H1 (cell line): ENCODE measurements around the gene LRRC46. TPM values are rescaled to one million over a fixed set of nuclear protein-coding genes. Genes with fewer than 3 reads are reported as not detected.

Experiments
- CTCF ChIA-PET: fragments of 300-600 bp; sonication (Branson Sonifier 250); formaldehyde crosslinking; loops from one replicate; lab custom pipeline; 2021; ENCODE audit not compliant: partially characterized antibody; lab: Charles Lee
- POLR2A ChIA-PET: fragments of 300-600 bp; sonication (Branson Sonifier 250); formaldehyde crosslinking; loops from one replicate; lab custom pipeline; 2021; ENCODE audit warnings: inconsistent platforms; ENCODE audit not compliant: partially characterized antibody; lab: Charles Lee
- DNase-seq, 2 experiments: peaks; one replicate each; pipeline versions ENCODE4 v3.0.0 to v3.0.0-alpha.2; 2010 to 2022; ENCODE audit warnings: low spot score in 2 of 2, low read depth in 1 of 2, mixed read lengths in 1 of 2
- FAIRE-seq: peaks from 2 replicates; lab custom pipeline; 2011; peaks lifted over from hg19 to GRCh38; lab: Jason Lieb, UNC
- H2AFZ ChIP-seq: 2 replicates; pipeline ENCODE4 v1.8.1; 2012; ENCODE audit warnings: low read length, inconsistent platforms
- H2AK5ac ChIP-seq: 2 replicates; pipeline ENCODE4 v1.6.1; 2013; ENCODE audit warnings: low read depth, low read length
- H2BK120ac ChIP-seq: replicated peaks from 2 replicates; pipeline ENCODE3; 2013; ENCODE audit warnings: low read depth, low read length, inconsistent platforms
- H2BK12ac ChIP-seq: 2 replicates; pipeline ENCODE4 v1.6.1; 2013; ENCODE audit warnings: low read depth, low read length
- H2BK15ac ChIP-seq: 2 replicates; pipeline ENCODE4 v1.6.1; 2013; ENCODE audit warnings: low read length
- H2BK20ac ChIP-seq: 2 replicates; pipeline ENCODE4 v1.6.1; 2013; ENCODE audit warnings: low read length
- H2BK5ac ChIP-seq: 2 replicates; pipeline ENCODE4 v1.6.1; 2013; ENCODE audit warnings: low read depth, low read length
- H3K14ac ChIP-seq: 2 replicates; pipeline ENCODE4 v1.6.1; 2013; ENCODE audit warnings: inconsistent platforms; ENCODE audit not compliant: insufficient read length
- H3K18ac ChIP-seq: 2 replicates; pipeline ENCODE4 v1.6.1; 2013; ENCODE audit warnings: low read length; ENCODE audit errors: extremely low read depth
- H3K23ac ChIP-seq: 2 replicates; pipeline ENCODE4 v1.6.1; 2013; ENCODE audit warnings: inconsistent platforms; ENCODE audit not compliant: insufficient read length
- H3K23me2 ChIP-seq: 2 replicates; pipeline ENCODE4 v1.6.1; 2013; ENCODE audit warnings: low read depth, low read length
- H3K27ac ChIP-seq: 2 replicates; pipeline ENCODE4 v1.6.1; 2011; ENCODE audit warnings: low read depth, low read length, inconsistent platforms
- H3K27me3 ChIP-seq, 4 experiments: replicated peaks in 1 of 4; 1 replicate in 1 of 4; 2 replicates in 3 of 4; pipeline versions ENCODE4 v1.6.1 to v1.8.1; 2011 to 2013; ENCODE audit warnings: low read length in 3 of 4, mild to moderate bottlenecking in 3 of 4, inconsistent platforms in 2 of 4, mixed read lengths in 2 of 4, moderate library complexity in 1 of 4; ENCODE audit not compliant: control insufficient read depth in 3 of 4, insufficient read depth in 3 of 4; ENCODE audit errors: extremely low read depth in 1 of 4
- H3K36me3 ChIP-seq, 4 experiments: 2 replicates each; pipeline versions ENCODE4 v1.6.1 to v1.8.1; 2011 to 2013; ENCODE audit warnings: mild to moderate bottlenecking in 4 of 4, low read length in 3 of 4, moderate library complexity in 2 of 4, control low read depth in 1 of 4, inconsistent platforms in 1 of 4; ENCODE audit not compliant: insufficient read depth in 4 of 4, control insufficient read depth in 2 of 4
- H3K4ac ChIP-seq: replicated peaks from 2 replicates; pipeline ENCODE3; 2013; ENCODE audit warnings: low read length, low read depth, mixed read lengths, inconsistent platforms; ENCODE audit not compliant: insufficient read length
- H3K4me1 ChIP-seq, 4 experiments: replicated peaks in 1 of 4; 1 replicate in 1 of 4; 2 replicates in 3 of 4; pipeline versions ENCODE4 v1.6.1 to v1.8.1; 2011 to 2013; ENCODE audit warnings: low read length in 3 of 4, inconsistent platforms in 2 of 4, mixed read lengths in 1 of 4; ENCODE audit not compliant: insufficient read depth in 4 of 4, control insufficient read depth in 3 of 4
- H3K4me2 ChIP-seq, 2 experiments: 2 replicates each; pipeline versions ENCODE4 v1.6.1 to v1.8.1; 2011 to 2013; ENCODE audit warnings: low read depth in 2 of 2, low read length in 2 of 2, control low read depth in 1 of 2, inconsistent platforms in 1 of 2, mild to moderate bottlenecking in 1 of 2; ENCODE audit not compliant: insufficient read depth in 1 of 2
- H3K4me3 ChIP-seq, 4 experiments: fragments of 200-600, 300-600 bp in 1 of 4; sonication (generic), shearing (Covaris generic), sonication (Bioruptor Twin) in 1 of 4; 2 replicates each; pipeline versions ENCODE4 v1.5.1 to v1.8.1; 2011 to 2016; ENCODE audit warnings: low read length in 4 of 4, low read depth in 3 of 4, control low read depth in 2 of 4, inconsistent platforms in 2 of 4, mild to moderate bottlenecking in 2 of 4, mixed read lengths in 1 of 4, moderate library complexity in 1 of 4; ENCODE audit not compliant: insufficient read depth in 2 of 4; ENCODE audit errors: extremely low read depth in 1 of 4
- H3K56ac ChIP-seq: replicated peaks from 2 replicates; pipeline ENCODE3; 2013; ENCODE audit warnings: low read depth, mild to moderate bottlenecking, mixed read lengths, low read length, inconsistent platforms; ENCODE audit not compliant: insufficient read length
- H3K79me1 ChIP-seq: 2 replicates; pipeline ENCODE4 v1.6.1; 2013; ENCODE audit warnings: low read depth, low read length, control low read depth
- H3K79me2 ChIP-seq, 2 experiments: 2 replicates each; pipeline versions ENCODE4 v1.6.1 to v1.8.1; 2012 to 2013; ENCODE audit warnings: low read length in 2 of 2, mild to moderate bottlenecking in 2 of 2, inconsistent platforms in 1 of 2; ENCODE audit not compliant: insufficient read depth in 2 of 2, control insufficient read depth in 1 of 2
- H3K9ac ChIP-seq, 4 experiments: replicated peaks in 1 of 4; 1 replicate in 1 of 4; 2 replicates in 3 of 4; pipeline versions ENCODE4 v1.6.1 to v1.8.1; 2011 to 2013; ENCODE audit warnings: low read depth in 3 of 4, low read length in 3 of 4, control low read depth in 2 of 4, mild to moderate bottlenecking in 2 of 4, moderate library complexity in 2 of 4, inconsistent platforms in 1 of 4; ENCODE audit errors: extremely low read depth in 1 of 4
- H3K9me3 ChIP-seq, 2 experiments: 2 replicates each; pipeline versions ENCODE4 v1.6.1 to v1.8.1; 2012 to 2013; ENCODE audit warnings: mild to moderate bottlenecking in 2 of 2, moderate library complexity in 2 of 2, control low read depth in 1 of 2, inconsistent platforms in 1 of 2, low read depth in 1 of 2, low read length in 1 of 2, mixed read lengths in 1 of 2; ENCODE audit not compliant: insufficient read depth in 2 of 2
- H4K20me1 ChIP-seq, 2 experiments: replicated peaks in 1 of 2; 2 replicates each; pipeline versions ENCODE3 to v1.8.1; 2011 to 2013; ENCODE audit warnings: inconsistent platforms in 2 of 2, low read length in 2 of 2, mild to moderate bottlenecking in 1 of 2; ENCODE audit not compliant: insufficient read depth in 2 of 2, control insufficient read depth in 1 of 2
- H4K5ac ChIP-seq: 2 replicates; pipeline ENCODE4 v1.6.1; 2013; ENCODE audit warnings: low read length, low read depth, mixed read lengths, inconsistent platforms; ENCODE audit not compliant: insufficient read length
- H4K8ac ChIP-seq: 2 replicates; pipeline ENCODE4 v1.8.0; 2013; ENCODE audit warnings: mild to moderate bottlenecking, moderate library complexity, low read length, inconsistent platforms; ENCODE audit not compliant: insufficient read depth; ENCODE audit errors: extremely low read depth
- H4K91ac ChIP-seq: replicated peaks from 2 replicates; pipeline ENCODE3; 2013; ENCODE audit warnings: low read length, mixed read lengths, inconsistent platforms; ENCODE audit not compliant: insufficient read length
- EP300 ChIP-seq, 2 experiments: IDR thresholded peaks; 1 replicate in 1 of 2; 2 replicates in 1 of 2; pipeline ENCODE4 v1.6.1; 2011 to 2012; ENCODE audit warnings: low read depth in 2 of 2, low read length in 2 of 2, mild to moderate bottlenecking in 2 of 2, borderline replicate concordance in 1 of 2, inconsistent platforms in 1 of 2, moderate library complexity in 1 of 2
- HDAC2 ChIP-seq, 2 experiments: fragments of 300-600 bp in 1 of 2; sonication (generic) in 1 of 2; IDR thresholded peaks; 2 replicates each; pipeline ENCODE4 v1.6.1; 2011 to 2012; ENCODE audit warnings: low read depth in 2 of 2, low read length in 2 of 2, mild to moderate bottlenecking in 2 of 2, moderate library complexity in 2 of 2, borderline replicate concordance in 1 of 2, inconsistent platforms in 1 of 2
- JUND ChIP-seq: IDR thresholded peaks from 2 replicates; pipeline ENCODE4 v1.6.1; 2011; ENCODE audit warnings: mild to moderate bottlenecking, improper control_type of control experiment, low read length
- KDM4A ChIP-seq: IDR thresholded peaks from one replicate; pipeline ENCODE4 v1.7.1; 2012; ENCODE audit warnings: low read depth, mild to moderate bottlenecking, moderate library complexity, low read length, inconsistent platforms; ENCODE audit not compliant: severe bottlenecking
- SAP30 ChIP-seq: fragments of 300-600 bp; sonication (generic); IDR thresholded peaks from 2 replicates; pipeline ENCODE4 v1.7.1; 2012; ENCODE audit warnings: low read length, moderate library complexity, mild to moderate bottlenecking, inconsistent platforms; ENCODE audit not compliant: insufficient read depth, insufficient replicate concordance
- SIN3A ChIP-seq, 2 experiments: IDR thresholded peaks in 1 of 2; conservative IDR thresholded peaks in 1 of 2; 2 replicates each; pipeline ENCODE4 v1.6.1; 2011 to 2012; ENCODE audit warnings: low read length in 2 of 2, improper control_type of control experiment in 1 of 2, low read depth in 1 of 2, mild to moderate bottlenecking in 1 of 2
- WGBS, 2 experiments: shearing (Covaris generic) in 1 of 2; methylation state at CpG; one replicate each; pipeline versions ENCODE4 v1.1.6 to v1.1.7; 2013 to 2015; ENCODE audit warnings: low lambda C conversion rate in 2 of 2, mixed read lengths in 2 of 2, inconsistent platforms in 1 of 2, low coverage in 1 of 2, missing lambda C conversion rate in 1 of 2; ENCODE audit not compliant: insufficient replicate concordance in 2 of 2, insufficient coverage in 1 of 2, insufficient read length in 1 of 2; ENCODE audit errors: extremely low coverage in 1 of 2, missing lambda C conversion rate in 1 of 2; 5-methylcytosine and 5-hydroxymethylcytosine counted together
- polyA plus RNA-seq, 7 experiments: library from polyadenylated mRNA; depleted of rRNA in 3 of 7; stranded (reverse) in 5 of 7; unstranded in 2 of 7; fragments of >200 nt in 5 of 7; fragments of 200-250 nt in 2 of 7; gene quantifications; 1 replicate in 5 of 7; 2 replicates in 1 of 7; 4 replicates in 1 of 7; pipeline versions ENCODE4 v1.2.1 to v1.2.3, GENCODE V29; 2011 to 2013; ENCODE audit warnings: missing spikeins in 2 of 7, mixed read lengths in 2 of 7
- total RNA-seq: library from RNA; stranded (reverse); fragmentation: NEBNext Ultra II Directional; extraction: Animal tissue kit (Norgen Biotek cat#: 25700); gene quantifications from 2 replicates; pipeline ENCODE4 v1.2.1, GENCODE V29; 2021
- TF ChIP-seq, protein P1 (sequence below): IDR thresholded peaks from 2 replicates; pipeline ENCODE4 v1.6.1; 2012; ENCODE audit warnings: inconsistent platforms

Gene LRRC46
- total and polyA plus RNA-seq, 2 of the 8 experiments (the other 6 are each of a cell fraction or from before 2014, with no cell fraction given): 0.18 TPM; not detected in 1

DNA sequence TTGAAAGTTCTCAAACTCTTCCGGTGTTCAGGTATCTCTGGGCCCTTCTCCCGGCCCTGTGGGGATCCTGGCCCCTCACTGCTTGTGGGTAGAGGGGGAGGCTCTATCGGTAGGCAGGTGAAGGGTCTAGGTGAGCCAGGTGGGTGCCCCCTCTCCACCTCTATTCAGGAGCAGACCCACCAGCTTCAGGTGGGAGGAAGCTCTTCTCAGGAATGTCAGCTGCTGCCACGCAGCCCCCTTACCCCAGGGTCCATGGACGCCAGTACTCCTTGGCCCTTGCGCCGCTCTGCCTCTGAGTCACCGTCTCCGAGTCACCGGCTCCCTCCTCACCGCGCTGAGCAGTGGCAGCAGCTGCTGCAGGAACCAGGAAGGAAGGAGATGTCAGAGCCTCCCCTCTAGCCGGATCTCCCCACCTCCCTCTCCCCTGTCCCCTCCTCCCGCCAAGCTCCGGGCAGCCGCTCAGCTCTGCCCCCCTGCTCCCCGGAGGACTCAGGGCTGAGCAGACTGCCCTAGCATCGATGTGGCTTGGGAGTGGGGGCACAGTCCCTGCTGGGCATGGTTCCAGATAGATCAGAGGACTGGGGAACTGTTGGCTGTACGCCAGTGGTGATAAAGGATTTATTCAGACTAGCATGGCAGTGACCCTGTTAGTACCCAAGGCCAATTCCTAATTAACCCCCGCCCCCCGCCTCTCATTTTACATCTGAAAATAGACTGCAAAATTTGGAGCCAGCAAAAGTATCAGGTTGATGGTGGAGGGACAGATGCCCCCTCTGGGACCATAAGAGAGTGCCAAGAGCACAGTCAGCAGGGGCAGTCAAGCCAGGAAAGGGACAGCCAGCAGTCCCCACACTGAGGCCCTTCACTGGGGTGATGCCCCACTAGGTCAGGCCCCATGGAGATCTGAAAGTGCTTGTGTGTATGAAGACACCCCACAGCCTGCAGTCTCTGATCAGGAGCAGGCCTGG, 9.8 kb upstream of the LRRC46 start, which contains the start of gene OSBPL7:
TSS of gene OSBPL7 (minus strand) at position 371 of the 968 bp plus-strand sequence. CDS start 1,516 bp downstream, outside the sequence.
- H2AFZ ChIP-seq: peak within 1 kb of the TSS; percentile 15; the same call in 1 of the 2 replicates
- peak within 1 kb of the TSS; percentile 19; the same call in 1 of the 2 replicates for H2BK12ac ChIP-seq
- H4K91ac ChIP-seq: peak within 1 kb of the TSS; percentile 70
- peaks cover 0 to 12% (median 7%) of the 10 kb centered on the region in 4 experiments; a peak in 6 of 7 replicates for H3K4me1 ChIP-seq
- H3K18ac ChIP-seq: peak within 1 kb of the TSS; percentile 48; the same call in 1 of the 2 replicates
- no peak within 1 kb of the TSS for H3K56ac ChIP-seq
- no peak within 1 kb of the TSS for H2AK5ac ChIP-seq
- peak; percentile 60 to 79 for DNase-seq
- H2BK120ac ChIP-seq: no peak within 1 kb of the TSS
- peak; percentile 78 for FAIRE-seq
- no peaks in the 10 kb centered on the region for H3K27me3 ChIP-seq
- H3K27ac ChIP-seq: no peak within 1 kb of the TSS
- H2BK5ac ChIP-seq: peak within 1 kb of the TSS; percentile 41; the same call in 1 of the 2 replicates
- no peak within 1 kb of the TSS for H3K14ac ChIP-seq
- H3K4me3 ChIP-seq: peak within 1 kb of the TSS; percentile 42 to 70 (median 70)
- peak within 1 kb of the TSS; percentile 88; the same call in 1 of the 2 replicates for H4K8ac ChIP-seq
- no peaks in the 10 kb centered on the region for H3K79me1 ChIP-seq
- no peak within 1 kb of the TSS for H3K23ac ChIP-seq
- no peak within 1 kb of the TSS for H3K4ac ChIP-seq
- H4K20me1 ChIP-seq: no peaks in the 10 kb centered on the region
- no peak within 1 kb of the TSS for H2BK15ac ChIP-seq
- peaks cover 8% of the 10 kb centered on the region; the same call in 1 of the 2 replicates for H3K23me2 ChIP-seq
- CTCF ChIA-PET: interaction anchor here (0.5 to 2.2 kb wide), 14 partner anchors 7 to 198 kb away, joined by 3 to 10 read pairs (median 4); partner anchors contain the start of gene SCRN2
- no peak within 1 kb of the TSS for H2BK20ac ChIP-seq
- 14% methylated on average over 20 of the region's 21 CpGs; no CpG with 5 or more reads in 1 of the 2 experiments for WGBS, 2 experiments
- POLR2A ChIA-PET: interaction anchor here (0.6 to 2.6 kb wide), 8 partner anchors 9 to 160 kb away, joined by 3 to 10 read pairs (median 4); partner anchors contain the start of genes LRRC46, MRPL10 and SP2
- H3K36me3 ChIP-seq: peaks cover 5 to 22% (median 15%) of the 10 kb centered on the region in 4 experiments; a peak in 6 of 8 replicates
- H3K79me2 ChIP-seq: no peaks in the 10 kb centered on the region
- peak within 1 kb of the TSS in 1 of 4 experiments; percentile 0; a peak in 2 of 7 replicates for H3K9ac ChIP-seq
- H3K9me3 ChIP-seq: no peaks in the 10 kb centered on the region
- peak within 1 kb of the TSS; percentile 2 for H4K5ac ChIP-seq
- peak within 1 kb of the TSS; percentile 72 to 97 for H3K4me2 ChIP-seq
- TF ChIP-seq JUND: peak; percentile 58; the same call in 1 of the 2 replicates
- peak; percentile 91 to 93; a peak in 3 of 4 replicates for TF ChIP-seq SIN3A (conservative IDR thresholded peaks at IDR 0.05 in 1 of 2, IDR thresholded peaks at IDR 0.05 in 1 of 2; ENCODE audit: low read depth in 1 of 2, low read length in 2 of 2)
- peak; percentile 45 for TF ChIP-seq KDM4A
- TF ChIP-seq, protein P1, sequence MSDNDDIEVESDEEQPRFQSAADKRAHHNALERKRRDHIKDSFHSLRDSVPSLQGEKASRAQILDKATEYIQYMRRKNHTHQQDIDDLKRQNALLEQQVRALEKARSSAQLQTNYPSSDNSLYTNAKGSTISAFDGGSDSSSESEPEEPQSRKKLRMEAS: peak; percentile 32; the same call in 1 of the 2 replicates
- TF ChIP-seq EP300 (IDR thresholded peaks at IDR 0.05; ENCODE audit: borderline replicate concordance in 1 of 2, low read depth in 2 of 2, low read length in 2 of 2): peak in 1 of 2 experiments; percentile 23; a peak in 1 of 3 replicates
- TF ChIP-seq SAP30: peak; percentile 96
- TF ChIP-seq HDAC2 (IDR thresholded peaks at IDR 0.05; ENCODE audit: borderline replicate concordance in 1 of 2, low read depth in 2 of 2, low read length in 2 of 2): peak in 1 of 2 experiments; percentile 91; a peak in 2 of 4 replicates
